Measurements from ENCODE around the gene HAO1. TPM values are rescaled to one million over a fixed set of nuclear protein-coding genes. Genes with fewer than 3 reads are reported as not detected.

The HAO1 gene
- total RNA-seq, 1 donor from 2014 or later, result 0.20 TPM

- no peak overlapping the region for H3K4me3 ChIP-seq (ENCODE audit: insufficient read depth, low read depth, low read length)
Observed at GRCh38 chr20:7977709-7978108, 37.5 kb upstream of the HAO1 start.

GRCh38 chr20:7975851-7976414 is 35.7 kb upstream of the HAO1 start:
- H3K4me3 Mint-ChIP-seq (ENCODE audit: unreplicated experiment), result no peak overlapping the region
- FAIRE-seq (no peak), DNase-seq (ENCODE audit: low read depth) (no peak)
- Histone ChIP-seq H2AFZ (ENCODE audit: low read depth, low read length) (no peak overlapping the region), H3K36me3 (ENCODE audit: insufficient read depth, low read length) (no peaks in the 10 kb centered on the region), H4K20me1 (ENCODE audit: insufficient read depth, low read length) (no peaks in the 10 kb centered on the region), H3K9me3 (ENCODE audit: insufficient read depth, low read depth, low read length) (no peaks in the 10 kb centered on the region), H3K27me3 (ENCODE audit: insufficient read depth, low read length) (no peaks in the 10 kb centered on the region), H3K4me2 (ENCODE audit: low read length) (no peak overlapping the region), H3K4me3 (ENCODE audit: insufficient read depth, low read depth, low read length) (no peak overlapping the region), H3K4me1 (ENCODE audit: insufficient read depth, low read length) (no peaks in the 10 kb centered on the region), H3K9ac (ENCODE audit: low read length) (no peak overlapping the region), H3K79me2 (ENCODE audit: insufficient read depth, low read length) (no peaks in the 10 kb centered on the region), H3K27ac (ENCODE audit: low read depth, low read length) (no peak overlapping the region)
- H3K4me1 Mint-ChIP-seq (ENCODE audit: low read depth, unreplicated experiment), result peaks cover 5% of the 10 kb centered on the region
- no peaks in the 10 kb centered on the region for H3K36me3 Mint-ChIP-seq (ENCODE audit: low read depth, unreplicated experiment)
- H3K27me3 Mint-ChIP-seq (ENCODE audit: low read depth, unreplicated experiment), result peaks cover 4% of the 10 kb centered on the region
- TF ChIP-seq EZH2 (IDR thresholded peaks at IDR 0.05; ENCODE audit: insufficient read depth, low read length) (no peak), CTCF (IDR thresholded peaks at IDR 0.05; ENCODE audit: insufficient read depth, low read depth, low read length) (no peak)
- H3K9me3 Mint-ChIP-seq (ENCODE audit: unreplicated experiment), result no peaks in the 10 kb centered on the region
- no peak overlapping the region for H3K27ac Mint-ChIP-seq (ENCODE audit: unreplicated experiment)

More at GRCh38 chr20:7977709-7978108, 37.5 kb upstream of the HAO1 start:
- Mint-ChIP-seq H3K4me1 (ENCODE audit: low read depth, unreplicated experiment) (no peaks in the 10 kb centered on the region), H3K27me3 (ENCODE audit: low read depth, unreplicated experiment) (peaks cover 4% of the 10 kb centered on the region), H3K9me3 (ENCODE audit: unreplicated experiment) (no peaks in the 10 kb centered on the region), H3K27ac (ENCODE audit: unreplicated experiment) (no peak overlapping the region), H3K4me3 (ENCODE audit: unreplicated experiment) (no peak overlapping the region), H3K36me3 (ENCODE audit: low read depth, unreplicated experiment) (no peaks in the 10 kb centered on the region)
- Histone ChIP-seq H3K4me1 (ENCODE audit: insufficient read depth, low read length) (no peaks in the 10 kb centered on the region), H3K27me3 (ENCODE audit: insufficient read depth, low read length) (no peaks in the 10 kb centered on the region), H3K79me2 (ENCODE audit: insufficient read depth, low read length) (no peaks in the 10 kb centered on the region), H3K27ac (ENCODE audit: low read depth, low read length) (no peak overlapping the region), H4K20me1 (ENCODE audit: insufficient read depth, low read length) (no peaks in the 10 kb centered on the region), H2AFZ (ENCODE audit: low read depth, low read length) (no peak overlapping the region), H3K4me2 (ENCODE audit: low read length) (no peak overlapping the region), H3K9me3 (ENCODE audit: insufficient read depth, low read depth, low read length) (no peaks in the 10 kb centered on the region), H3K9ac (ENCODE audit: low read length) (no peak overlapping the region), H3K36me3 (ENCODE audit: insufficient read depth, low read length) (peaks cover 3% of the 10 kb centered on the region)
- FAIRE-seq, result no peak
- TF ChIP-seq EZH2 (IDR thresholded peaks at IDR 0.05; ENCODE audit: insufficient read depth, low read length) (no peak), CTCF (IDR thresholded peaks at IDR 0.05; ENCODE audit: insufficient read depth, low read depth, low read length) (no peak)
- no peak for DNase-seq (ENCODE audit: low read depth)

- Histone ChIP-seq H2AFZ (ENCODE audit: low read depth, low read length) (no peak overlapping the region), H4K20me1 (ENCODE audit: insufficient read depth, low read length) (no peaks in the 10 kb centered on the region), H3K9me3 (ENCODE audit: insufficient read depth, low read depth, low read length) (no peaks in the 10 kb centered on the region), H3K36me3 (ENCODE audit: insufficient read depth, low read length) (no peaks in the 10 kb centered on the region), H3K27me3 (ENCODE audit: insufficient read depth, low read length) (no peaks in the 10 kb centered on the region), H3K4me1 (ENCODE audit: insufficient read depth, low read length) (no peaks in the 10 kb centered on the region), H3K27ac (ENCODE audit: low read depth, low read length) (no peak overlapping the region), H3K79me2 (ENCODE audit: insufficient read depth, low read length) (no peaks in the 10 kb centered on the region), H3K4me2 (ENCODE audit: low read length) (no peak overlapping the region), H3K9ac (ENCODE audit: low read length) (no peak overlapping the region), H3K4me3 (ENCODE audit: insufficient read depth, low read depth, low read length) (no peak overlapping the region)
- FAIRE-seq (no peak), DNase-seq (ENCODE audit: low read depth) (no peak)
- Mint-ChIP-seq H3K9me3 (ENCODE audit: unreplicated experiment) (no peaks in the 10 kb centered on the region), H3K4me1 (ENCODE audit: low read depth, unreplicated experiment) (peaks cover 5% of the 10 kb centered on the region), H3K4me3 (ENCODE audit: unreplicated experiment) (no peak overlapping the region), H3K27me3 (ENCODE audit: low read depth, unreplicated experiment) (peaks cover 4% of the 10 kb centered on the region), H3K27ac (ENCODE audit: unreplicated experiment) (no peak overlapping the region), H3K36me3 (ENCODE audit: low read depth, unreplicated experiment) (no peaks in the 10 kb centered on the region)
- TF ChIP-seq CTCF (IDR thresholded peaks at IDR 0.05; ENCODE audit: insufficient read depth, low read depth, low read length) (no peak), EZH2 (IDR thresholded peaks at IDR 0.05; ENCODE audit: insufficient read depth, low read length) (no peak)
Observed at GRCh38 chr20:7974785-7975435, 34.7 kb upstream of the HAO1 start.
